Left ventricle myocardium inferior (tissue), 1 donor: ENCODE data around the gene TIMP3. TPM values are rescaled to one million over a fixed set of nuclear protein-coding genes. Genes with fewer than 3 reads are reported as not detected.

Source experiments
- DNase-seq: peaks from one replicate; pipeline ENCODE4 v3.0.0-alpha.2; 2020
- H3K27ac ChIP-seq: fragments of 200-600 bp; replicated peaks from 2 replicates; pipeline ENCODE4 v1.8.0; 2021
- H3K27me3 ChIP-seq: fragments of 200-600 bp; 2 replicates; pipeline ENCODE4 v1.8.0; 2021; ENCODE audit warnings: low read depth
- H3K36me3 ChIP-seq: fragments of 200-600 bp; 2 replicates; pipeline ENCODE4 v1.8.0; 2021
- H3K4me1 ChIP-seq: fragments of 200-600 bp; 2 replicates; pipeline ENCODE4 v1.8.0; 2021
- H3K4me3 ChIP-seq: fragments of 200-600 bp; 2 replicates; pipeline ENCODE4 v1.8.0; 2021; ENCODE audit warnings: mild to moderate bottlenecking, moderate library complexity
- H3K9me3 ChIP-seq: fragments of 200-600 bp; replicated peaks from 2 replicates; pipeline ENCODE4 v1.8.0; 2021
- intact Hi-C: fragments of 100-400 bp; cut with micrococcal nuclease; formaldehyde crosslinking; loops from one replicate; pipeline ENCODE4 v1.11.0; 2022
- total RNA-seq: library from RNA; stranded (reverse); fragmentation: NEBNext Ultra II Directional; extraction: Animal tissue kit (Norgen Biotek cat#: 25700); gene quantifications from one replicate; pipeline ENCODE4 v1.2.1, GENCODE V29; 2021
- TF ChIP-seq, protein P1 (sequence below): fragments of 200-600 bp; IDR thresholded peaks from 2 replicates; pipeline ENCODE4 v1.8.0; 2021; ENCODE audit warnings: antibody characterized with exemption, mild to moderate bottlenecking, borderline replicate concordance
- donor health status: DM: no; HTN: yes; CAD: no; lungs with severe emphysema.

The TIMP3 gene
- total RNA-seq, 1 donor from 2014 or later: 250 TPM

DNA sequence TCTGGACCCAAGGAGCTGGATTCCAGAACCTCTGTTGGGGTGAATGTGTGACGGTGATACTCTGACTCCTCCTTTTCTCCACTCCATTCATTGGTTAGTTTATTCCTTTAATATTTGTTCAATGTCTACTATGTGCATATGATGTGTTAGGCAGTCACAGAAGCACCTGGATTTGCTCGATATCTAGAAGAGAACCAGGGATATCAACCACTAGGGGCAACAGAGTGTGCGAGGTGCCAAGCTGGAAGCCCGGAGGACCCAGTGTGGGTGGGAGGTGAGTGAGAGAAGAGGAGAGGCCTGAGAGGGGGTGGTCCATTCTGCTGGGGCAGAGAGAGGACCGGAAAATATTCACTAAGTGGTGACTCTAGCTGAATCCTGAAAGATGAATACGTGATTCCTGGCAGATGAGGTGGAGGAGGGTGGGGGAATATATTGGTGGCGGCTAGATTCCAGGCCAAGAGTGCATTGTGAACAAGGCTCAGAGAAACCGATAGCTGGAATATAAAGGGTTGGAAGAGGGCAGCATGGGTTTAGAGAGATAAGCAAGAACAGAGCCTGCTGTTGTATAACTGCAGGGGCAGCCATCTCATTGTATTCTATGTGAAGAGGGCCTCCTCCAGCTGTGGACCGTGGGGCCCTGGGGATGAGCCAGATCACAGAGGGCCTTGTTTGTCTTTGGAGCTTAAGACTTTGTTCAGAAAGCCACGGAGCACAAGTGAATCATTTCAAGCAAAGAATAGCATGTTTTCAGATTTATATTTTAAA is 6.9 kb upstream of the TIMP3 start:
- Histone ChIP-seq H3K9me3 (no peaks in the 10 kb centered on the region), H3K27ac (no peak overlapping the region), H3K4me1 (peaks cover 22% of the 10 kb centered on the region), H3K36me3 (no peaks in the 10 kb centered on the region), H3K4me3 (no peak overlapping the region), H3K27me3 (no peaks in the 10 kb centered on the region)
- no peak for DNase-seq
- intact Hi-C loops: loop anchor here (5.0 kb wide), 1 partner anchor 267 kb away; no protein-coding TSS in a partner anchor
- TF ChIP-seq, protein P1, sequence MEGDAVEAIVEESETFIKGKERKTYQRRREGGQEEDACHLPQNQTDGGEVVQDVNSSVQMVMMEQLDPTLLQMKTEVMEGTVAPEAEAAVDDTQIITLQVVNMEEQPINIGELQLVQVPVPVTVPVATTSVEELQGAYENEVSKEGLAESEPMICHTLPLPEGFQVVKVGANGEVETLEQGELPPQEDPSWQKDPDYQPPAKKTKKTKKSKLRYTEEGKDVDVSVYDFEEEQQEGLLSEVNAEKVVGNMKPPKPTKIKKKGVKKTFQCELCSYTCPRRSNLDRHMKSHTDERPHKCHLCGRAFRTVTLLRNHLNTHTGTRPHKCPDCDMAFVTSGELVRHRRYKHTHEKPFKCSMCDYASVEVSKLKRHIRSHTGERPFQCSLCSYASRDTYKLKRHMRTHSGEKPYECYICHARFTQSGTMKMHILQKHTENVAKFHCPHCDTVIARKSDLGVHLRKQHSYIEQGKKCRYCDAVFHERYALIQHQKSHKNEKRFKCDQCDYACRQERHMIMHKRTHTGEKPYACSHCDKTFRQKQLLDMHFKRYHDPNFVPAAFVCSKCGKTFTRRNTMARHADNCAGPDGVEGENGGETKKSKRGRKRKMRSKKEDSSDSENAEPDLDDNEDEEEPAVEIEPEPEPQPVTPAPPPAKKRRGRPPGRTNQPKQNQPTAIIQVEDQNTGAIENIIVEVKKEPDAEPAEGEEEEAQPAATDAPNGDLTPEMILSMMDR: no peak

DNA sequence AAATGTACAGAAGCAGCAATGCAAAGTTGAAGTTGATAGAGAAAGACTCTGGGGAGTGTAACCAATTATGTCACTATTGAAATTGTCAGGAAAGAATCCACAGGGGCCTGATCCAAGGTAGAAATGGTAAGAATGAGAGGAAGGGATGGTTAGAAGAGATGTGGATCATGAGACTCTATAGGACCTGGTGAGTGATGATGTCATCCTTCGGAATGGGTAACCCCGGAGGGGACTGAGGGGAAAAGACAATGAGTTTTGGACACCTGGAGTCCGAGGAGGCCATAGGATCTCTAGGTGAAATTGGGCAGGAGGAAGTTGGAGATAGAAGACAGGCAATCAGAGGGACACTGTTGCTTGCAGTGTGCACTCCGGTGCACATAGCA is 6.3 kb upstream of the TIMP3 start:
- no peak overlapping the region for H3K27ac ChIP-seq
- intact Hi-C loops: loop anchor here (5.0 kb wide), 1 partner anchor 268 kb away; no protein-coding TSS in a partner anchor
- H3K9me3 ChIP-seq: no peaks in the 10 kb centered on the region
- H3K4me3 ChIP-seq: no peak overlapping the region
- TF ChIP-seq, protein P1: no peak
- H3K27me3 ChIP-seq: no peaks in the 10 kb centered on the region
- no peaks in the 10 kb centered on the region for H3K36me3 ChIP-seq
- peaks cover 28% of the 10 kb centered on the region for H3K4me1 ChIP-seq
- no peak for DNase-seq

DNA sequence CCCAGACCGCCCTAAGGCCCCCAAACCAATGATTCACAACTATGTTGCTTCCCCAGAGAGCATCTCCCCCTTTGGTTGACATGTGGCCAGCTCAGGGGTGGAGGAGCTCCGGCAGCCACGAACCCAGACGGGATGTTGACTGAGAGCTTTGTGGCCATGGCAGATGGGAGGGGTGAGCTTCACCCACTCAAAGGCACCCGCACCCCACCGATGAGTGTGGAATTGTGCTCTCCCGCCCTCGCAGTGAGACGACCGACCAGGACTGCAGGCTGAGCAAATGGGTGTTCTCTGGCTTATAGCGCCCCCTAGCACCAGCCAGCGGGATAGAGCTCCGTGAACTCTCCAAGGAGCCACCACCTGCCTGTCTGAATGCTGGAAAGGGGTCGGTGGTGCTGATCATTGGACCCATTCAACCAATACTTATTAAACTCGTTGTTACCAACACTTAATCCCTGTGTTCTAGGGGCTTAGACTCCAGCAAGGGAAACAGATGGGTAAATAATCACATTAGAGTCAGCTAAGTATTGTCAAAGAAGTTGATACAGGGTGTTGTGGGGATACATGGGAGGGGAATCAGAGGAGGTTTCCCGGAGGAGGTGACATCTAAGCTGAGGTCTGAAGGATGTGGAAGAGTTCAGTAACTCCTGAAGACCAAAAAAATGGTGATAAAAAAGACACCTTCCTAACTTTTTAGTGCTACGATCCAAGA is 4.5 kb upstream of the TIMP3 start:
- intact Hi-C loops: loop anchor here (2.0 to 5.0 kb wide), 2 partner anchors 136 to 270 kb away; no protein-coding TSS in a partner anchor
- Histone ChIP-seq H3K36me3 (no peaks in the 10 kb centered on the region), H3K4me1 (peaks cover 44% of the 10 kb centered on the region), H3K27ac (peak overlapping the region; percentile 52), H3K9me3 (no peaks in the 10 kb centered on the region), H3K4me3 (no peak overlapping the region), H3K27me3 (no peaks in the 10 kb centered on the region)
- TF ChIP-seq, protein P1: peak; percentile 94
- DNase-seq: peak; percentile 63

DNA sequence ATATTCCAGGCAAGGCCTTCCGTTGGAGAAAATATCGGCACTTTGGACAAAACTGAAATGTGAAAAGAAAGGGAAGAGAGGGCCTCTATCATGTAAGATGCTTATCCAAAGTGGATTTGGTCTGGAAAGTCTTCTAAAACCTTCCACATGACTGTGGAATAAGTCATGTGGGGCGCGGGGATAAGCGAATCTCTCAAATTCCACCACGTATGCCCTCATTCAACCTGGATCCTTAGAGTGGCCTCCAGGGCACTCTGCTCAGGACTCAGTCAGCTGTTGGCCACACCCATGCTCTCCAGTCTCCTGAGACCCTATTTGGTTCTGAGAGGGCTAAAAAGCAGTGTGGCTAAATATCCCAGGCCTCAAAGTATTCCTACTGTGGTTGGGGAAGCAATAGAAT is 2.0 kb upstream of the TIMP3 start:
- H3K27me3 ChIP-seq: no peaks in the 10 kb centered on the region
- intact Hi-C loops: loop anchor here (5.0 kb wide), 1 partner anchor 272 kb away; no protein-coding TSS in a partner anchor
- no peaks in the 10 kb centered on the region for H3K9me3 ChIP-seq
- H3K4me1 ChIP-seq: peaks cover 69% of the 10 kb centered on the region
- peaks cover 8% of the 10 kb centered on the region for H3K36me3 ChIP-seq
- H3K27ac ChIP-seq: peak overlapping the region; percentile 96
- DNase-seq: no peak
- TF ChIP-seq, protein P1: no peak
- H3K4me3 ChIP-seq: no peak overlapping the region

DNA sequence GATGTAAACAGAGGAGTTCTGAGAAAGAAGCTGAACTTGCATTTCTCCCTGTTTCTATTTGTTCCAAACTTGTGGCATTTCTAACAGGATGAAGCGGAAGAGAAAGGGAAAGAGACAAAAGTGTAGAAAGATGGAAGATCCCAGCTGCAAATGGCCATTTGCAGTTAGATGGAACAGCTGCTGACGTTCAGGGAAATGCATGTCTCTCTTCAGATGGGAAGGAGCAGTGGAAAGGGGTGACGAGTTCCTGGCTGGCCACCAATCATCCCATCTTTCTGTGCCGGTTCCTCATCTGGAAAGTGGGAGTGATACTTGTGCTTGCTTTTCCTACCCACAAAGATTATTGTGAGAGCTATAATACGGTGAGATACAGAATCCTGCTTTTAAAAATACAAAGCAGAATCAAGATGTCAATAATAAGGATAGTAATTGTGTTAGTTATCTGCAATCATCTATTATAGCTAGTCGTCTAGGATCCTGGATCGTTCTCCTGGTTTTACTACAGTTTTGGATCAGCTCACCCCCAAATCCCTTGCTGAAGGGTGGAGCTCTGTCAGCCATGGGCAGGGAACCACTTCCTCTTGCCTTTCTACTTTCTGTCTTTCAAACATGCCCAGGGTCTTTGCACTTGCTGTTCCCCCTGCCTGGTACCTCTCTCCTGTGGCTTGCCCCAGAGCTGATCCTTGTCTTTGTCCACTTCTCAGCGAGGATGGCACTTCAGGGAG is 1.2 kb upstream of the TIMP3 start:
- no peaks in the 10 kb centered on the region for H3K9me3 ChIP-seq
- H3K36me3 ChIP-seq: peaks cover 11% of the 10 kb centered on the region
- H3K27me3 ChIP-seq: no peaks in the 10 kb centered on the region
- intact Hi-C loops: no loop called here
- peak overlapping the region; percentile 100 for H3K4me3 ChIP-seq
- H3K27ac ChIP-seq: peak overlapping the region; percentile 96
- peaks cover 74% of the 10 kb centered on the region for H3K4me1 ChIP-seq
- TF ChIP-seq, protein P1: no peak
- peak; percentile 62 for DNase-seq
